IMR-90 (cell line): ENCODE results near the gene BEAN1. TPM values are rescaled to one million over a fixed set of nuclear protein-coding genes. Genes with fewer than 3 reads are reported as not detected.

Experiments
- ATAC-seq: fragments of 200-7000 bp; cut with Tn5 transposase; 2 replicates; pipeline ENCODE4 v1.9.1; 2020; ENCODE audit warnings: low read depth, mild to moderate bottlenecking, moderate library complexity
- BruUV-seq: library from RNA; stranded (reverse); fragments of 400-500 nt; replicated peaks from 2 replicates; lab custom pipeline; 2021; lab: Mats Ljungman, UMichigan
- CTCF ChIA-PET: fragments of 300-600 bp; formaldehyde crosslinking; extraction: SDS; loops from one replicate; lab custom pipeline; 2021; ENCODE audit warnings: antibody characterized with exemption; lab: Yijun Ruan, JAX
- POLR2A ChIA-PET: fragments of 300-600 bp; sonication (Branson Sonifier 250); formaldehyde crosslinking; loops from one replicate; lab custom pipeline; 2022; ENCODE audit warnings: antibody characterized with exemption; ENCODE audit not compliant: unreplicated experiment; lab: Charles Lee
- DNase-seq: peaks from one replicate; pipeline ENCODE4 v3.0.0; 2013
- H2AFZ ChIP-seq: replicated peaks from 2 replicates; pipeline ENCODE3; 2013; ENCODE audit warnings: low read length, mild to moderate bottlenecking; ENCODE audit not compliant: poor library complexity
- H2AK5ac ChIP-seq: 2 replicates; pipeline ENCODE4 v1.6.1; 2013; ENCODE audit warnings: low read depth, low read length, inconsistent platforms
- H2AK9ac ChIP-seq: replicated peaks from 2 replicates; pipeline ENCODE3; 2013; ENCODE audit warnings: mild to moderate bottlenecking, low read depth, low read length, moderate library complexity; ENCODE audit not compliant: poor library complexity
- H2BK120ac ChIP-seq: 2 replicates; pipeline ENCODE4 v1.6.1; 2013; ENCODE audit warnings: low read depth, low read length, inconsistent platforms
- H2BK15ac ChIP-seq: 3 replicates; pipeline ENCODE4 v1.6.1; 2013; ENCODE audit warnings: low read depth, low read length, inconsistent platforms
- H2BK20ac ChIP-seq: 2 replicates; pipeline ENCODE4 v1.6.1; 2013; ENCODE audit warnings: low read depth, mild to moderate bottlenecking, inconsistent platforms, low read length, moderate library complexity
- H2BK5ac ChIP-seq: 2 replicates; pipeline ENCODE4 v1.6.1; 2013; ENCODE audit warnings: mild to moderate bottlenecking, low read depth, low read length, inconsistent platforms; ENCODE audit not compliant: poor library complexity, severe bottlenecking
- H3K14ac ChIP-seq: replicated peaks from 2 replicates; pipeline ENCODE4 v1.6.1; 2013; ENCODE audit warnings: low read depth, low read length, inconsistent platforms
- H3K18ac ChIP-seq: 2 replicates; pipeline ENCODE4 v1.6.1; 2013; ENCODE audit warnings: low read depth, low read length, control low read depth
- H3K23ac ChIP-seq: 2 replicates; pipeline ENCODE4 v1.6.1; 2013; ENCODE audit warnings: low read depth, low read length, inconsistent platforms
- H3K27ac ChIP-seq: 2 replicates; pipeline ENCODE4 v1.5.1; 2013; ENCODE audit warnings: mild to moderate bottlenecking, control low read depth, low read length; ENCODE audit not compliant: insufficient read depth
- H3K27me3 ChIP-seq: 2 replicates; pipeline ENCODE4 v1.6.1; 2013; ENCODE audit warnings: low read length; ENCODE audit not compliant: control insufficient read depth, insufficient read depth
- H3K36me3 ChIP-seq: 2 replicates; pipeline ENCODE4 v1.6.1; 2013; ENCODE audit warnings: low read length, mixed read lengths; ENCODE audit not compliant: control insufficient read depth, insufficient read depth
- H3K4ac ChIP-seq: 2 replicates; pipeline ENCODE4 v1.6.1; 2013; ENCODE audit warnings: low read depth, low read length, inconsistent platforms
- H3K4me1 ChIP-seq: 2 replicates; pipeline ENCODE4 v1.6.1; 2013; ENCODE audit warnings: low read length, mixed read lengths; ENCODE audit not compliant: control insufficient read depth, insufficient read depth
- H3K4me2 ChIP-seq: 2 replicates; pipeline ENCODE4 v1.6.1; 2013; ENCODE audit warnings: low read depth, mild to moderate bottlenecking, control low read depth, low read length, moderate library complexity
- H3K4me3 ChIP-seq: 2 replicates; pipeline ENCODE4 v1.5.1; 2013; ENCODE audit warnings: low read depth, mild to moderate bottlenecking, control low read depth, low read length, moderate library complexity; ENCODE audit not compliant: insufficient read depth
- H3K56ac ChIP-seq: 2 replicates; pipeline ENCODE4 v1.6.1; 2013; ENCODE audit warnings: low read length, inconsistent platforms; ENCODE audit not compliant: insufficient read depth; ENCODE audit errors: extremely low read depth
- H3K79me1 ChIP-seq, 2 experiments: 2 replicates each; pipeline ENCODE4 v1.6.1; 2013; ENCODE audit warnings: low read length in 2 of 2, inconsistent platforms in 1 of 2, low read depth in 1 of 2
- H3K9ac ChIP-seq: 2 replicates; pipeline ENCODE4 v1.6.1; 2013; ENCODE audit warnings: low read depth, low read length, control low read depth
- H3K9me1 ChIP-seq: 2 replicates; pipeline ENCODE4 v1.6.1; 2013; ENCODE audit warnings: low read length, inconsistent platforms; ENCODE audit not compliant: insufficient read depth
- H3K9me3 ChIP-seq: 2 replicates; pipeline ENCODE4 v1.6.1; 2013; ENCODE audit warnings: low read length; ENCODE audit not compliant: control insufficient read depth, insufficient read depth
- H4K20me1 ChIP-seq: 2 replicates; pipeline ENCODE4 v1.6.1; 2013; ENCODE audit warnings: low read length, inconsistent platforms; ENCODE audit not compliant: insufficient read depth
- H4K5ac ChIP-seq: 2 replicates; pipeline ENCODE4 v1.6.1; 2013; ENCODE audit warnings: mild to moderate bottlenecking, low read depth, low read length, control low read depth
- H4K8ac ChIP-seq, 2 experiments: 2 replicates each; pipeline ENCODE4 v1.6.1; 2013; ENCODE audit warnings: low read depth in 2 of 2, low read length in 2 of 2, control low read depth in 1 of 2, inconsistent platforms in 1 of 2
- H4K91ac ChIP-seq: 2 replicates; pipeline ENCODE4 v1.6.1; 2013; ENCODE audit warnings: low read depth, low read length, inconsistent platforms; ENCODE audit not compliant: insufficient read depth
- CTCF ChIP-seq: conservative IDR thresholded peaks from 2 replicates; pipeline ENCODE4 v1.5.1; 2012; ENCODE audit warnings: mild to moderate bottlenecking, low read depth, low read length, improper control_type of control experiment
- MAZ ChIP-seq: IDR thresholded peaks from 2 replicates; pipeline ENCODE4 v1.6.1; 2012; ENCODE audit warnings: low read depth, mild to moderate bottlenecking, low read length, improper control_type of control experiment, moderate library complexity, borderline replicate concordance
- MXI1 ChIP-seq: IDR thresholded peaks from 2 replicates; pipeline ENCODE4 v1.6.1; 2012; ENCODE audit warnings: low read depth, mild to moderate bottlenecking, low read length, moderate library complexity, borderline replicate concordance
- RAD21 ChIP-seq: IDR thresholded peaks from 2 replicates; pipeline ENCODE4 v1.6.1; 2012; ENCODE audit warnings: low read length, improper control_type of control experiment
- USF2 ChIP-seq: fragments of 150-350 bp; IDR thresholded peaks from 2 replicates; pipeline ENCODE4 v1.6.1; 2017; ENCODE audit warnings: mild to moderate bottlenecking, antibody characterized with exemption, low read length, low read depth
- WGBS, 2 experiments: methylation state at CpG; one replicate each; pipeline versions ENCODE4 v1.1.5 to v1.1.7; 2013; ENCODE audit warnings: missing lambda C conversion rate in 2 of 2; ENCODE audit not compliant: insufficient read length in 1 of 2; ENCODE audit errors: extremely low coverage in 2 of 2; 5-methylcytosine and 5-hydroxymethylcytosine counted together
- dilution Hi-C: fragments of 300-500 bp; cut with HindIII; formaldehyde crosslinking; loops from one replicate; pipeline ENCODE4 v1.14.3; 2018; ENCODE audit warnings: low sequenced_read_pairs; ENCODE audit not compliant: unreplicated experiment
- in situ Hi-C: fragments of 300-500 bp; cut with MboI; formaldehyde crosslinking; loops from 3 replicates; pipeline ENCODE4 v1.14.3; 2019; ENCODE audit warnings: low sequenced_read_pairs, inconsistent platforms, mixed read lengths
- intact Hi-C: fragments of 100-400 bp; cut with micrococcal nuclease; formaldehyde crosslinking; loops from 2 replicates; pipeline ENCODE4 v1.10.0; 2022
- polyA plus RNA-seq, 3 experiments: library from polyadenylated mRNA; depleted of rRNA; stranded (reverse); fragments of >200 nt; gene quantifications; 2 replicates each; pipeline ENCODE4 v1.2.3, GENCODE V29; 2012; ENCODE audit warnings: low replicate concordance in 1 of 3
- total RNA-seq: library from RNA; depleted of rRNA; stranded (reverse); fragments of >200 nt; gene quantifications from 2 replicates; pipeline ENCODE4 v1.2.3, GENCODE V29; 2012

The BEAN1 gene
- total and polyA plus RNA-seq, 2 of the 4 experiments (the other 2 are of a cell fraction), result not detected

- no peaks in the 10 kb centered on the region for H3K4me1 ChIP-seq
- no peak overlapping the region for H2AK9ac ChIP-seq
- in situ Hi-C loops, result no loop called here
- no peak overlapping the region for H2BK5ac ChIP-seq
- no peaks in the 10 kb centered on the region for H3K36me3 ChIP-seq
- ChIA-PET CTCF (no interaction called here), POLR2A (no interaction called here)
- dilution Hi-C loops, result no loop called here
- H3K4me3 ChIP-seq, result no peak overlapping the region
- ATAC-seq, result no peak
- no peak overlapping the region for H2BK15ac ChIP-seq
- H3K79me1 ChIP-seq, result no peaks in the 10 kb centered on the region
- no peak overlapping the region for H4K91ac ChIP-seq
- no peak for TF ChIP-seq MXI1
- no peak for TF ChIP-seq RAD21
- no peak for TF ChIP-seq CTCF
- TF ChIP-seq USF2, result no peak
- TF ChIP-seq MAZ, result no peak
- H2BK20ac ChIP-seq, result no peak overlapping the region
- no peak overlapping the region for H3K27ac ChIP-seq
- BruUV-seq, result no TSS peak
- no peak overlapping the region for H3K56ac ChIP-seq
- H2AFZ ChIP-seq, result no peak overlapping the region
- no peak overlapping the region for H3K4ac ChIP-seq
- H4K5ac ChIP-seq, result no peak overlapping the region
- no peak overlapping the region for H2BK120ac ChIP-seq
- no peak overlapping the region for H3K14ac ChIP-seq
- H3K4me2 ChIP-seq, result no peak overlapping the region
- no peak overlapping the region for H2AK5ac ChIP-seq
- H4K8ac ChIP-seq, result no peak overlapping the region
- no peak overlapping the region for H3K23ac ChIP-seq
- WGBS, 2 experiments, result 75% methylated on average over 3 of the region's 10 CpGs; no CpG with 5 or more reads in 1 of the 2 experiments
- H3K27me3 ChIP-seq, result peaks cover 45% of the 10 kb centered on the region
- peaks cover 2% of the 10 kb centered on the region; the same call in 1 of the 2 replicates for H3K9me3 ChIP-seq
- H3K9me1 ChIP-seq, result no peaks in the 10 kb centered on the region
- DNase-seq, result no peak
- H3K18ac ChIP-seq, result no peak overlapping the region
- H4K20me1 ChIP-seq, result no peaks in the 10 kb centered on the region
- intact Hi-C loops, result no loop called here
- no peak overlapping the region for H3K9ac ChIP-seq
Observed at GRCh38 chr16:66471716-66472393, 44.8 kb downstream of the BEAN1 start.
